ENCODE measurements around the gene SAP30. TPM values are rescaled to one million over a fixed set of nuclear protein-coding genes. Genes with fewer than 3 reads are reported as not detected.

Gene SAP30
- total and polyA plus RNA-seq, 10 of the 15 experiments (the other 5 are each of a cell fraction or from before 2014, with no cell fraction given) = 5.0 to 56.9 (median 23.6) TPM

DNA sequence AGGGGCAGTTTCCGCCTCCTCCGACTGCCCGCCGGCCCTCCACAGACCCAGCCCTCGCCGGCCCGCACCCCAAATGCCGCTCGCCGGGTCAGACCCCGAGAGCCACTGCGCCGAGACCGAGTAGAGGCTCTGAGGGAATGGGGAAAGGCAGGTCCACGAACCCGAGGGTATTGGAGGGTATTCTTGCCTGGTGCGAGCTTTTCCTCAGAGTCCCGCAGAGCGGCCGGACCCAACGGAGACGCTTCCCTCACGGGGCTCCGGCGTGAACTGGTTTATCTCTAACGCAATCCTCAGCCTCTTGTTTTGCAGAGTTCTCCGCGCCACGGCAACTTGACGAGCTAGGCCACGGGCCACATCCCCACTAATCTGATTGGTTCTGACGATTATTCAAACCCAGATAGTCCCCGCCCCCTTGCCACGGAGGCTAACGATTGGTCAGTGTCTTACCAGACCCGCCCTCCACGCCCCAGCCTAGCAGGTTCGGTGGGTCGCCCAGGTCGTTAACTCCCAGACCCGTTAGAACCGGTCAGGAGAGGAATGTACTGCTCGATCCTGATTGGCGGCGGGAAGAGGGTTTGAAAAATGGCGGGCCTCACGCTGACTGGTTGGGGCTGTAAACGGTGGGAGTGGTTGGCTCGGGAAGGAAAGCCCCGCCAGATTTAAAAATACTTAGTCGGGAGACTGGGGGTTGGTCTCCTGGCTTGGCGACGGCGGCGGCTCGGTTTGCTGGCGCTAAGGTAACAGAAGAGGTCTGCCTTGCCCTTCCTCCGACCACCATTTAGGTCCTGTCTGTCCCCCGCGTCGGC lies 36.5 kb upstream of the SAP30 start, which contains the start of gene HMGB2 (continued):
- TF ChIP-seq, protein P1, sequence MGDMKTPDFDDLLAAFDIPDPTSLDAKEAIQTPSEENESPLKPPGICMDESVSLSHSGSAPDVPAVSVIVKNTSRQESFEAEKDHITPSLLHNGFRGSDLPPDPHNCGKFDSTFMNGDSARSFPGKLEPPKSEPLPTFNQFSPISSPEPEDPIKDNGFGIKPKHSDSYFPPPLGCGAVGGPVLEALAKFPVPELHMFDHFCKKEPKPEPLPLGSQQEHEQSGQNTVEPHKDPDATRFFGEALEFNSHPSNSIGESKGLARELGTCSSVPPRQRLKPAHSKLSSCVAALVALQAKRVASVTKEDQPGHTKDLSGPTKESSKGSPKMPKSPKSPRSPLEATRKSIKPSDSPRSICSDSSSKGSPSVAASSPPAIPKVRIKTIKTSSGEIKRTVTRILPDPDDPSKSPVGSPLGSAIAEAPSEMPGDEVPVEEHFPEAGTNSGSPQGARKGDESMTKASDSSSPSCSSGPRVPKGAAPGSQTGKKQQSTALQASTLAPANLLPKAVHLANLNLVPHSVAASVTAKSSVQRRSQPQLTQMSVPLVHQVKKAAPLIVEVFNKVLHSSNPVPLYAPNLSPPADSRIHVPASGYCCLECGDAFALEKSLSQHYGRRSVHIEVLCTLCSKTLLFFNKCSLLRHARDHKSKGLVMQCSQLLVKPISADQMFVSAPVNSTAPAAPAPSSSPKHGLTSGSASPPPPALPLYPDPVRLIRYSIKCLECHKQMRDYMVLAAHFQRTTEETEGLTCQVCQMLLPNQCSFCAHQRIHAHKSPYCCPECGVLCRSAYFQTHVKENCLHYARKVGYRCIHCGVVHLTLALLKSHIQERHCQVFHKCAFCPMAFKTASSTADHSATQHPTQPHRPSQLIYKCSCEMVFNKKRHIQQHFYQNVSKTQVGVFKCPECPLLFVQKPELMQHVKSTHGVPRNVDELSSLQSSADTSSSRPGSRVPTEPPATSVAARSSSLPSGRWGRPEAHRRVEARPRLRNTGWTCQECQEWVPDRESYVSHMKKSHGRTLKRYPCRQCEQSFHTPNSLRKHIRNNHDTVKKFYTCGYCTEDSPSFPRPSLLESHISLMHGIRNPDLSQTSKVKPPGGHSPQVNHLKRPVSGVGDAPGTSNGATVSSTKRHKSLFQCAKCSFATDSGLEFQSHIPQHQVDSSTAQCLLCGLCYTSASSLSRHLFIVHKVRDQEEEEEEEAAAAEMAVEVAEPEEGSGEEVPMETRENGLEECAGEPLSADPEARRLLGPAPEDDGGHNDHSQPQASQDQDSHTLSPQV (IDR thresholded peaks at IDR 0.05) = no peak
- TF ChIP-seq IRF5 (IDR thresholded peaks at IDR 0.05; ENCODE audit: borderline replicate concordance) = no peak
- no peak; the same call in 1 of the 2 replicates for TF ChIP-seq RUNX3 (IDR thresholded peaks at IDR 0.05; ENCODE audit: low read length)
- TF ChIP-seq ZNF384 (IDR thresholded peaks at IDR 0.05; ENCODE audit: borderline replicate concordance, low read depth, low read length) = no peak
- TF ChIP-seq, protein P2, sequence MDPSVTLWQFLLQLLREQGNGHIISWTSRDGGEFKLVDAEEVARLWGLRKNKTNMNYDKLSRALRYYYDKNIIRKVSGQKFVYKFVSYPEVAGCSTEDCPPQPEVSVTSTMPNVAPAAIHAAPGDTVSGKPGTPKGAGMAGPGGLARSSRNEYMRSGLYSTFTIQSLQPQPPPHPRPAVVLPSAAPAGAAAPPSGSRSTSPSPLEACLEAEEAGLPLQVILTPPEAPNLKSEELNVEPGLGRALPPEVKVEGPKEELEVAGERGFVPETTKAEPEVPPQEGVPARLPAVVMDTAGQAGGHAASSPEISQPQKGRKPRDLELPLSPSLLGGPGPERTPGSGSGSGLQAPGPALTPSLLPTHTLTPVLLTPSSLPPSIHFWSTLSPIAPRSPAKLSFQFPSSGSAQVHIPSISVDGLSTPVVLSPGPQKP (IDR thresholded peaks at IDR 0.05; ENCODE audit: low read depth, low read length) = peak; percentile 47; the same call in 1 of the 2 replicates
